Prostate gland (tissue), 2 donors: ENCODE results near the gene ZCCHC24.

ENCODE experiments used
- CTCF ChIP-seq, 4 experiments: fragments of 200-600 bp in 2 of 4; fragments of 450-650 bp in 2 of 4; sonication (generic) in 2 of 4; IDR thresholded peaks; 1 replicate in 3 of 4; 2 replicates in 1 of 4; pipeline ENCODE4 v1.5.1; 2016 to 2019; ENCODE audit warnings: antibody characterized with exemption in 4 of 4, mild to moderate bottlenecking in 2 of 4, moderate library complexity in 2 of 4
- POLR2A ChIP-seq: fragments of 450-650 bp; IDR thresholded peaks from one replicate; pipeline ENCODE4 v1.6.1; 2016; ENCODE audit warnings: antibody characterized with exemption, mild to moderate bottlenecking

DNA sequence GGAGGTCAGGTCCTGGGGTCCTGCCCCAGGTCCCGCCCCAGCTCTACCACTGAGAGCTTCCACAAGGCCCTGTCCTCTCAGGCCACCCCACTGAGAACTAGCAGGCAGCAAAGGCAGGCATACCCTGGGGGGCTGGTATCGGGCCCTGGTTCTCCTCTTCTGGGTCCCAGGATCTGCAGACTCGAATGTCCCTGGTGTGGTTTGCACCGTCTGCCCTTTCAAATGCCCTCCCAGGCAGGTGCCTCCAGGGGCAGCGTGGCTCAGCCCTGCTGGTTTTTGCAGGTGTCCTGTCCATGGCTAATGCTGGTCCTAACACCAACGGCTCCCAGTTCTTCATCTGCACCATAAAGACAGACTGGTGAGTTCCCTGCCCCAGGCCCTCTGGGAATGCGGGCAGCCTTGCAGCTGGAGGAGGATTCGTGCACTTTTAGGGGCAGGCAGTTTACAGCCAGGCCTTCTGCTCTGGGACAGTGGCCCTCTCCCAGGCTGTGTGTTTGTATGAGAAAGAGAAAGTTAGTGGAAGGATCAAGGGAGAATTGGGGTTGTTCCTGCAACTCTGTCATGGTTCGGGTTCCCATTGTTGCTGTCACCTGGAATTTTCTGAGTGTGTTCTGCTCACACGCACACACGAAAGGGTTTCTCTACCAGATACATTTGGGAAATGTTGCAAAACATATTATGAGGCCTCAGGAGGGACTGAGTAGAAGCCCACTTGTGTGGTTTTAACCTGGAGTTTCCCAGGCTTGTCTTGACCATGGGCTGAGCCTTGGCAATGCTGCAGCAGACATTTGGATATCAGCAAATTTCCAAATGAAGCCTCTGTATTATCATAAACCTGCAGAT, 93.2 kb downstream of the ZCCHC24 start:
- TF ChIP-seq CTCF (IDR thresholded peaks at IDR 0.05): no peak
- TF ChIP-seq POLR2A: no peak
